Gastrocnemius medialis (tissue), 4 donors: ENCODE data around the gene GMNN.

Experiments
- POLR2A ChIP-seq, 2 donors: fragments of 450-650 bp; IDR thresholded peaks; one replicate each; pipeline ENCODE4 v1.6.1; 2017; ENCODE audit warnings: antibody characterized with exemption in 2 of 2, mild to moderate bottlenecking in 2 of 2, moderate library complexity in 2 of 2
- TF ChIP-seq, protein P1 (sequence below), 5 experiments: fragments of 450-650 bp in 3 of 5; fragments of 200-600 bp in 2 of 5; sonication (generic) in 2 of 5; IDR thresholded peaks in 4 of 5; conservative IDR thresholded peaks in 1 of 5; 1 replicate in 4 of 5; 2 replicates in 1 of 5; pipeline ENCODE4 v1.5.1; 2016 to 2019; ENCODE audit warnings: antibody characterized with exemption in 5 of 5, mild to moderate bottlenecking in 3 of 5, moderate library complexity in 3 of 5

DNA sequence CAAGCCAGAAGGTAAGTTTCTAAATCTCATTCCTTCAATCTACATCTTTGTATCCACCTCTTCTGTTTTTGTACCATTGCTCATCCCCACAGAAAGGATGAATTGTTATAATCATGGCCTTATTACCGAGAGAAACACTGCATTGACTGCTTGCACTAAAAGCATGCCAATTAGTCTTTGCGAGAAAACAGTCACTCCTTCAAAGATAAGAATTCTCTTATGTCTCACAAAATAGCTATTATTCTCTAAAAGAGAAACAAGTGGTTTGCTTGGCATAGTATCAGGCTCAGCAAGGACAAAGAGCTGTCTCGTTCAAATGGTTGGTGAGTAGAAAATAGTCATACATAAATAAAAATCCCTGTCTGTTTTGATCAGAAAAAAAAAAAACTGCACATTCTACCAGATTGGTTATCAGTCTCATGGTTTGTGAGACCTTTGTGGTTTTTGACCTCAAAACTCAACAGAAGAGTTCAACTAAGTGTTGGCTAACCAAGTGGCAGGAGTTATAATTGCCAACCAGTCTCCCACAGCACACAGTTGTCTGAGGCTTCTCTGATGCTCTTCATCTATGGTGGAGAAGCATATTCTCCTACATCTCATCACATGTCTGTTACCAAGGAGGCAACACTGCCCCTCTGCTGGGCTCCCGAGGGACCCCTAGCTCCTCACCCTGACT, 59.1 kb downstream of the GMNN start:
- TF ChIP-seq POLR2A (IDR thresholded peaks at IDR 0.05): no peak
- TF ChIP-seq, protein P1, sequence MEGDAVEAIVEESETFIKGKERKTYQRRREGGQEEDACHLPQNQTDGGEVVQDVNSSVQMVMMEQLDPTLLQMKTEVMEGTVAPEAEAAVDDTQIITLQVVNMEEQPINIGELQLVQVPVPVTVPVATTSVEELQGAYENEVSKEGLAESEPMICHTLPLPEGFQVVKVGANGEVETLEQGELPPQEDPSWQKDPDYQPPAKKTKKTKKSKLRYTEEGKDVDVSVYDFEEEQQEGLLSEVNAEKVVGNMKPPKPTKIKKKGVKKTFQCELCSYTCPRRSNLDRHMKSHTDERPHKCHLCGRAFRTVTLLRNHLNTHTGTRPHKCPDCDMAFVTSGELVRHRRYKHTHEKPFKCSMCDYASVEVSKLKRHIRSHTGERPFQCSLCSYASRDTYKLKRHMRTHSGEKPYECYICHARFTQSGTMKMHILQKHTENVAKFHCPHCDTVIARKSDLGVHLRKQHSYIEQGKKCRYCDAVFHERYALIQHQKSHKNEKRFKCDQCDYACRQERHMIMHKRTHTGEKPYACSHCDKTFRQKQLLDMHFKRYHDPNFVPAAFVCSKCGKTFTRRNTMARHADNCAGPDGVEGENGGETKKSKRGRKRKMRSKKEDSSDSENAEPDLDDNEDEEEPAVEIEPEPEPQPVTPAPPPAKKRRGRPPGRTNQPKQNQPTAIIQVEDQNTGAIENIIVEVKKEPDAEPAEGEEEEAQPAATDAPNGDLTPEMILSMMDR (IDR thresholded peaks at IDR 0.05 in 4 of 5, conservative IDR thresholded peaks at IDR 0.05 in 1 of 5): no peak
